ENCODE data around the gene NPHP4. TPM values are rescaled to one million over a fixed set of nuclear protein-coding genes. Genes with fewer than 3 reads are reported as not detected.
"Not testable (repeated sequence)": the region's sequence is repeated elsewhere in the genome, so short reads cannot be mapped to it uniquely, and the experiment has no call there.

Gene NPHP4
- total and polyA plus RNA-seq, 5 donors, result 2.8 to 6.0 (median 5.1) TPM

DNA sequence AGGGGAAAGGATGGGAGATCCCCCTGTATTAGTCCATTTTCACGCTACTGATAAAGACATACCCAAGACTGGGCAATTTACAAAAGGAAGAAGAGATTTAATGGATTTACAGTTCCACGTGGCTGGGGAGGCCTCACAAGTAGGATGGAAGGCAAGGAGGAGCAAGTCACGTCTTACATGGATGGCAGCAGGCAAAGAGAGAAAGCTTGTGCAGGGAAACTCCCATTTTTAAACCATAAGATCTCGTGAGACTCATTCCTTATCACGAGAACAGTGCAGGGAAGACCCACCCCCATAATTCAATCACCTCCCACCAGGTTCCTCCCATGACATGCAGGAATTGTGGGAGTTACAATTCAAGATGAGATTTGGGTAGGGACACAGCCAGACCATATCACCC is 138.4 kb downstream of the NPHP4 start:
- ATAC-seq; H3K9me3 ChIP-seq (ENCODE audit: control insufficient read depth, low read length); DNase-seq; intact Hi-C loops (cut with DNase I); H3K27me3 ChIP-seq (ENCODE audit: control insufficient read depth, insufficient read depth); H3K4me3 ChIP-seq (ENCODE audit: low read length); H3K27ac ChIP-seq (ENCODE audit: low read length); H3K4me1 ChIP-seq (ENCODE audit: control insufficient read depth, insufficient read depth, low read length): not testable (repeated sequence)
- WGBS, result 73% methylated on average over 5 of the region's 5 CpGs

DNA sequence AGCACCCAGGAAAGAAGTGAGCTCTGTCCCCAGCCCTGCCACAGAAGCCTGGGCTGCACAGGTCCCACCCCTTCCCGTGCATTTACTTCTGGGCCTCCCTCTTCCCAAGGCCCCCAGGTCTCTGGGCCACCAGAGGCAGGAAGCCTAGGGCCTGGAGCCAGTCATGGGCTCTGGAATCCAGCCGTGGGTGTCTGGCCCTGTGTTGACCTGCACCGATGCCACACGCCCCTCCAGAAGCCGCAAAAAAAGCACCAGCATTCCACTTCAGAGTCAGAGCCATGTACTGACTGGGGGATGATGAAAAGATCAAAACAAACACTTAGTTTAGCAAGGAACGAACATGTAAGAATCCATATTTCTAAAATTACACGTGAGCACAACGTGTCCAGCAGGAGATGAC is 141.7 kb downstream of the NPHP4 start:
- intact Hi-C loops (cut with DNase I), result no loop called here
- WGBS, result 55% methylated on average over 8 of the region's 8 CpGs
- Histone ChIP-seq H3K27ac (ENCODE audit: low read length) (no peak overlapping the region), H3K27me3 (ENCODE audit: control insufficient read depth, insufficient read depth) (no peaks in the 10 kb centered on the region), H3K4me1 (ENCODE audit: control insufficient read depth, insufficient read depth, low read length) (no peaks in the 10 kb centered on the region), H3K4me3 (ENCODE audit: low read length) (no peak overlapping the region), H3K9me3 (ENCODE audit: control insufficient read depth, low read length) (no peaks in the 10 kb centered on the region)
- ATAC-seq (no peak), DNase-seq (peak in 1 of 3 donors; percentile 22)

DNA sequence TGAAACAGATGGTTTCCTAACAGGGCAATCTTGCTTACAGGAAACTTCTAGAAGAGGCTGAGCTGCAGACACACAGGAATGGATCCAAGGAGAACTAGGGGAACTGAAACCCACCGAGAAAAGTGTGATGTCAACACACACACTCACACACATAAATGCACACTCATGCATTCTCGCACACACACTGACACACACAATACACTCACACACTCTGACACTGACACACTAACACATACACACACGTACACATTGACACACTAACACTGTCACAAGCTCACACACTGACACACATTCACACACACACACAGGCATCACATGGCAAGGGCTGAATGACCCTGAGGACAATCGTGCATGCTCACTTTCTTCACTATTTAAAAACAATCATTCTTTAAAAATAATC is 142.7 kb downstream of the NPHP4 start:
- Histone ChIP-seq H3K27ac (ENCODE audit: low read length) (no peak overlapping the region), H3K4me1 (ENCODE audit: control insufficient read depth, insufficient read depth, low read length) (no peaks in the 10 kb centered on the region)

DNA sequence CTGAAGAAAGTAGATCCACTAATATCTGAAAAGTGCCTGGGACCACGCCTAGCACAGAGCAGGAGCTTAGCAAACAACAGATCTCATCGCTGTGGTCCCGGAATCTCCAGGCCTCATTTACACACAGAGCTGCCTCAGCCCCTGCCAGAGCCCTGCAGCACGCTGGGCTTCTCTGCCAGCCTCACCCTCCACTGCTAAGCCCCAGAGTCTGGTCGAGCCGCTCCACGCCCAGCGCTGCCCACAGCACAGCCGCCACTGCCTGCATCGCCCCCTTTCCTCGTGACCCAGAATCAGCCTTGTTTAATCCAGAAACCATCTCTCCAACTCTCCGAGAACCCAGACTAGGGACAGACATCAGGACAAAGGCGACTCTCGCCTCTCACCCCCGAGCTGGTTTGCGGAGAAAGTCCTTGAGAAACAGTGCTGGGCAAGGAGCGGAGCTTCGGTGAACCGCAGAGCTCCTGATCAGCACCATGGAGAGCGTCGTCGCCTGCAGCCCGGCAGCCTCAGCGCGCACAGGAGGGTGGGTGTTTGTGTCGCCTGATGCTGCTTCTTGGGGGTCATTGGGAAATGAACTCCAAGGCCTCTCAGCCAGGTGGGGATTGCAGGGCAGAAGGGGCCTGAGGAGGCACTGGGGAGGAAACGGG is 145.1 kb downstream of the NPHP4 start:
- ATAC-seq, result no peak
- peak in 1 of 3 donors; percentile 59 for DNase-seq
- Histone ChIP-seq H3K4me3 (ENCODE audit: low read length) (no peak overlapping the region), H3K4me1 (ENCODE audit: control insufficient read depth, insufficient read depth, low read length) (no peaks in the 10 kb centered on the region), H3K9me3 (ENCODE audit: control insufficient read depth, low read length) (no peaks in the 10 kb centered on the region), H3K27ac (ENCODE audit: low read length) (no peak overlapping the region), H3K27me3 (ENCODE audit: control insufficient read depth, insufficient read depth) (no peaks in the 10 kb centered on the region)
- 33% methylated on average over 27 of the region's 27 CpGs for WGBS
- intact Hi-C loops (cut with DNase I), result no loop called here

More for the DNA sequence above, 142.7 kb downstream of the NPHP4 start:
- WGBS, result 70% methylated on average over 4 of the region's 4 CpGs
- intact Hi-C loops (cut with DNase I), result no loop called here
- DNase-seq, result peak in 1 of 3 donors; percentile 2
- Histone ChIP-seq H3K4me3 (ENCODE audit: low read length) (no peak overlapping the region), H3K9me3 (ENCODE audit: control insufficient read depth, low read length) (no peaks in the 10 kb centered on the region), H3K27me3 (ENCODE audit: control insufficient read depth, insufficient read depth) (no peaks in the 10 kb centered on the region)
- ATAC-seq, result no peak

DNA sequence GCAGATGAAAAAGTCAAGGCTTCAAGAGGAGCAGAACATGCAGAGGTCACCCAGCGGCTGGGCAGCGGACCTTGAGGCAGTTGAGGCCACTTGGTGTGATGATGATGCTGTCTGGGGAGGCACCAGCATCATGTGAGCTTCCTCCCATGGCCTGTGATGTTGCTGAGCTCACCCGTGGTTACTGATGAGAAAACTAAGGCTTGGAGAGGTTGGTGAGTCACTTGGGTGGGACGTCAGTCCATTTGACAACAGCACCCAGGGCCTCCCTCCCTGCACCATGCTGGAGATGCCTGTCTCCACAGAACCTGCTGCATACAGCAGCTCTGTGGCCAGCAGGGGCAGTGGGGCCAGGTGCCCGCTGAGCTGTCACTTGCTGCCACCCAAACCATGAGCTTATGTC is 146.8 kb downstream of the NPHP4 start:
- no peak overlapping the region for H3K4me3 ChIP-seq (ENCODE audit: low read length)
- no peak overlapping the region for H3K27ac ChIP-seq (ENCODE audit: low read length)
- peak in 1 of 3 donors; percentile 20 for DNase-seq
- intact Hi-C loops (cut with DNase I), result no loop called here
- no peaks in the 10 kb centered on the region for H3K4me1 ChIP-seq (ENCODE audit: control insufficient read depth, insufficient read depth, low read length)
- H3K9me3 ChIP-seq (ENCODE audit: control insufficient read depth, low read length), result no peaks in the 10 kb centered on the region
- WGBS, result 62% methylated on average over 5 of the region's 5 CpGs
- no peak for ATAC-seq
- H3K27me3 ChIP-seq (ENCODE audit: control insufficient read depth, insufficient read depth), result no peaks in the 10 kb centered on the region

DNA sequence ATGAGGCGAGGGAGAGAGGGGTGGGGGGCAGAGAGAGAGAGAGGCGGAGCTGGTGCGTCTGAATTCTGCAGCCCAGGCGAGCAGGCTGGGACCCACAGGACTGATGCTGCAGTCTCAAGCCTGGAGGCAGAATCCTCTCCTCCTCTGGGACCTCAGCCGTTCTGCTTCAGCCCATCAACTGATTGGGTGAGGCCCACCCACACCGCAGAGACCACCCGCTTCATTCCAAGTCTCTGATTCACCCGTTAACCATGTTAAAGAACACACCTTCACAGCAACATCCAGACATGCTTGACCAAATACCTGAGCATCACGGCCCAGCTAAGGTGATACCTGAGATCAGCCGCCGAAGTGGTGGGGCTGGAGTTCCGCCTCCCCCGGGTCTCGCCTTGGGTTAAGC is 147.8 kb downstream of the NPHP4 start:
- Histone ChIP-seq H3K9me3 (ENCODE audit: control insufficient read depth, low read length) (no peaks in the 10 kb centered on the region), H3K27me3 (ENCODE audit: control insufficient read depth, insufficient read depth) (no peaks in the 10 kb centered on the region), H3K27ac (ENCODE audit: low read length) (no peak overlapping the region), H3K4me1 (ENCODE audit: control insufficient read depth, insufficient read depth, low read length) (no peaks in the 10 kb centered on the region), H3K4me3 (ENCODE audit: low read length) (no peak overlapping the region)
- ATAC-seq (no peak), DNase-seq (peak in 1 of 3 donors; percentile 7)
- 79% methylated on average over 14 of the region's 14 CpGs for WGBS
- intact Hi-C loops (cut with DNase I), result no loop called here

DNA sequence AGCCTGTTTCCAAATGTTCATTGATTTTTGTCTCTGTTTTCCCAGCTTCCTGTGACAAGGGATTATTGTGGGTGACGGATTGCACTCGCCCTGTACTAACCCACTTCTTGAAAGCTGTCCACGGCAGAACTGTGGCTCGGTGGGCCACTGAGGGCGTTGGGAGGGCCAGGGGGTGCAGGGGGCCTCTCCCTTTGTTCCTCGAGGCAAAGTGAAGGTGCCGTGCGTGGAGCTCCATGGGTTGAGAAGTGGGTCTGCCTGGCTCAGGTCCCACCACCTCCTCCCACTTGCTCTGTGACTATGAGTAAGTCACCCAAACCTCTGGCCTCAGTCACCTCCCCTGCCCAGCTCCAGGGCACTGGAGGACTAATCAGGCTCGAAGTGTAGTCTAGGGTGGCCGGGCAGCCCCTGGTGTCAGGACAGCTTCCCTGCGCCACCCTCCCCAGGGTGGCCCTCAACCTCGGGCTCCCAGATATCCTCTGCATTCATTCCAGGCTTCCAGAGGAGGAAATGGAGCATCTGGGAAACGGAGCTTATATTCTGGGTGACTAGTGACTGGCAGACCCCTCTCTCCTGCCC is 148.6 kb downstream of the NPHP4 start:
- H3K27ac ChIP-seq (ENCODE audit: low read length), result no peak overlapping the region
- no peaks in the 10 kb centered on the region for H3K4me1 ChIP-seq (ENCODE audit: control insufficient read depth, insufficient read depth, low read length)
- ATAC-seq (no peak), DNase-seq (peak in 1 of 3 donors; percentile 19)
- H3K9me3 ChIP-seq (ENCODE audit: control insufficient read depth, low read length), result no peaks in the 10 kb centered on the region
- intact Hi-C loops (cut with DNase I), result no loop called here
- WGBS, result 62% methylated on average over 13 of the region's 13 CpGs
- H3K4me3 ChIP-seq (ENCODE audit: low read length), result no peak overlapping the region
- H3K27me3 ChIP-seq (ENCODE audit: control insufficient read depth, insufficient read depth), result no peaks in the 10 kb centered on the region

DNA sequence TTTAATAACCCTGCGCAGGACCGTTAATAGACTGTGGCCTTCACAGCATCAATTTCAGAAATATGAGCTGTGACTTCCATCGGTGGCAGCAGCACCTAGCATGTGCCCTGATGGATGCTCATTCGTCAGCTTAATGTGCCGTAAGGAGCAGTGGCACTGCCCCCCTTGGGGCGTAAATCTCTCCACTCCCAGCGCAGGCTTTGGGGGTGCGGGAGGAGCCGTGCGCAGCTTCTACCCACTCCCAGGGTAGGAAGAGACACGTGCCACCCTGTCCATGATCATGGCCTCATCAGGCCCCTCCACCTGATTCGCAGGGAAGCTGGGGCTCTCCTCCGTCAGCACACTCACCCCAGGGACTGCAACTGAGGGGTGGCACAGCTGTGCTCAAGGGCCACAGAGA is 149.5 kb downstream of the NPHP4 start:
- H3K27me3 ChIP-seq (ENCODE audit: control insufficient read depth, insufficient read depth), result no peaks in the 10 kb centered on the region
- DNase-seq (peak in 1 of 3 donors; percentile 5), ATAC-seq (no peak)
- 82% methylated on average over 13 of the region's 13 CpGs for WGBS
- no peak overlapping the region for H3K4me3 ChIP-seq (ENCODE audit: low read length)
- intact Hi-C loops (cut with DNase I), result no loop called here
- H3K9me3 ChIP-seq (ENCODE audit: control insufficient read depth, low read length), result no peaks in the 10 kb centered on the region
- H3K27ac ChIP-seq (ENCODE audit: low read length), result no peak overlapping the region
- H3K4me1 ChIP-seq (ENCODE audit: control insufficient read depth, insufficient read depth, low read length), result no peaks in the 10 kb centered on the region

DNA sequence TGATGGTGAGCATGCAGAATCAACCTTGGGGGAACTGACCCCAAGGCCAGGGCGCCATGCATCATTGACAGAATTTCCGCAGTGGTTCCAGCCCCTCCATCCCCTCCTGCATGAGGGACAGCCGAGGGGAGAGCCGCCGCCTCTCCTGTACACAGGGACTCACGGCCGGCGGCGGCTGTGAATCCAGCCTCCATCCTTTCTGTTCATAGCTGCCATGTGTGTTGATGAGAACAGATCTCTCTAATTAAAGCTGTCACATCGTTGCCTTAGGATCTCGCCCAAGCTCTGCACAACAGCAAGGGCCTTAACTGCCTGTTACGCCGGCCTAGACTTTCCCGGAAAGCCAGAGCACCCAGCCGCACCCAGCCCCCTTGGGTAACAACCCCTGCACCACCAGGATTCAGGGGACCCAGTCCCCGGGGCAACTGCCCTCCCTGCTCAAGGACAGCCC is 151.6 kb downstream of the NPHP4 start:
- Histone ChIP-seq H3K4me3 (ENCODE audit: low read length) (no peak overlapping the region), H3K4me1 (ENCODE audit: control insufficient read depth, insufficient read depth, low read length) (no peaks in the 10 kb centered on the region), H3K27me3 (ENCODE audit: control insufficient read depth, insufficient read depth) (no peaks in the 10 kb centered on the region), H3K27ac (ENCODE audit: low read length) (no peak overlapping the region), H3K9me3 (ENCODE audit: control insufficient read depth, low read length) (no peaks in the 10 kb centered on the region)
- WGBS, result 78% methylated on average over 16 of the region's 16 CpGs
- DNase-seq, result peak in 1 of 3 donors; percentile 4
- intact Hi-C loops (cut with DNase I), result no loop called here
- no peak for ATAC-seq

DNA sequence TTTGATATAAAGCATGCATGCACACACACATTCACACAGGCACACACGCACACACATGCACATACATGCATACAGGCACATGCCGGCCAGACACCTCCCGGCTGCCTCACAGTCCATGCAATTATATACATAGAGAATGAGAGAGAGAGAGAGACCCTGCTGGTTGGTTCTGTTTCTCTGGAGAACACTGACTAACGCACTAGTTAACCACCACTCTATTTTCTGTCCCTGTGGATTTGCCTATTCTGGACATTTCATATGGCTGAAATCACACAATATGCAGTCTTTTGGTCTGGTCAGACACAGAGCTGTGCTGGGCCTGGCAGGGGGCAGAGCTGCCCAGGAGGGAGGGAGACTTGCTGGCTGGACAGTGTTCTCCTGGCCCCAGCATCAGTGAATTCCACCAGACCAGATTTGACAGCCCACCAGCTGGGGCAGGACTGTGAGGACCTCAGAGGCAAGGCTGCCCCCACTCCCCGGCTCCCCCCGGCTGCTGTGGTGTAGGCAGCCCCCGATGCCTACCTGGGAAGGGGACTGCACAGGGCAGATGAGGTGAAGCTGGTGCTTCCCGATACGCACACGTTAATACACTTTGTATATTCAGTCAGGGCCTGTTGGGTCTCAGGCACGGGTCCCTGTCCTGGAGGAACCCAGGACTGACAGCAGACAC is 152.2 kb downstream of the NPHP4 start:
- 79% methylated on average over 11 of the region's 11 CpGs for WGBS
- Histone ChIP-seq H3K27me3 (ENCODE audit: control insufficient read depth, insufficient read depth) (no peaks in the 10 kb centered on the region), H3K27ac (ENCODE audit: low read length) (no peak overlapping the region), H3K4me1 (ENCODE audit: control insufficient read depth, insufficient read depth, low read length) (no peaks in the 10 kb centered on the region), H3K9me3 (ENCODE audit: control insufficient read depth, low read length) (no peaks in the 10 kb centered on the region), H3K4me3 (ENCODE audit: low read length) (no peak overlapping the region)
- ATAC-seq (no peak), DNase-seq (peak in 2 of 3 donors; percentile 14 to 24)
- intact Hi-C loops (cut with DNase I), result no loop called here

DNA sequence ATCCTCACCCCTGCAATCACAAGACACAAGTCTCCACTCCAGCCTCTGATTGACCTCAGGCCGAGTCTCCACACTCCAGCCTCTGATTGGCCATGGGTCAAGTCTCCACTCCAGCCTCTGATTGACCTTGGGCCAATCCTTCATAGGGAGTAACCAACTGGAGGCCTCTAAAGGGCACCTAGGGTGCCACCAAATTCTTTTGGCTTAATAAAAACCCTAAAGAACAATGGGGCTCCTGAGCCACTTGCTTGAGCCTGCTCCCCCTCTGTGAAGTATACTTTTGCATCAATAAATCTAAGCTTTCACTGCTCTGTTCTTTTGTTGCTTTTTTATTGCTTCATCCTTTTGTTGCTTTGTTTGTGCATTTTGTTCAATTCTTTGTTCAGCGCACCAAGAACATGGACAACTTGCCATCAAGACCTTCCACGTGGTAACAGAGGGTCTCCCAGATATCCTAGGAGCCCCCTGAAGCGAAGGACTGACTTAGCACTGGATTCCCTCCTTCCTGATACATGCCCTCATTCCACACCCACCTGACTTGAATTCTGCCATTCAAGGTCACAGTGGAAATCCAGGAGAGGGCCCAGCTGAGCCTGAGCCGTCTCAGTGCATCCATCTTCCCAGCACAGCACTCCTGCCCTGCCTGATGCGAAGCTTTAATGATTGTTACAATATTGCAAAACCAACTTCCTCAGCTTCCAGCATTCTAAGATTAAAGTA is 152.9 kb downstream of the NPHP4 start:
- no peak for ATAC-seq
- Histone ChIP-seq H3K9me3 (ENCODE audit: control insufficient read depth, low read length) (no peaks in the 10 kb centered on the region), H3K4me1 (ENCODE audit: control insufficient read depth, insufficient read depth, low read length) (no peaks in the 10 kb centered on the region), H3K4me3 (ENCODE audit: low read length) (no peak overlapping the region), H3K27me3 (ENCODE audit: control insufficient read depth, insufficient read depth) (no peaks in the 10 kb centered on the region), H3K27ac (ENCODE audit: low read length) (no peak overlapping the region)
- intact Hi-C loops (cut with DNase I), result no loop called here
- DNase-seq, result peak in 2 of 3 donors; percentile 7 to 11
- WGBS, result 78% methylated on average over 6 of the region's 6 CpGs
